Right lobe of liver (tissue), 4 donors: ENCODE measurements around the gene PAPOLB.

Experiments used
- POLR2A ChIP-seq: fragments of 450-650 bp; IDR thresholded peaks from one replicate; pipeline ENCODE4 v1.6.1; 2017; ENCODE audit warnings: antibody characterized with exemption, mild to moderate bottlenecking
- TF ChIP-seq, protein P1 (sequence below), 4 donors: fragments of 200-600 bp in 3 of 4; fragments of 450-650 bp in 1 of 4; IDR thresholded peaks; one replicate each; pipeline versions ENCODE4 v1.5.1 to v1.8.0; 2016 to 2022; ENCODE audit warnings: antibody characterized with exemption in 4 of 4, mild to moderate bottlenecking in 2 of 4
- donor health status: DM: no; HTN: no; CAD: no.
- donor health status: DM: no; HTN: no; CAD: no.
- donor health status: DM: no; HTN: yes; CAD: no.

DNA sequence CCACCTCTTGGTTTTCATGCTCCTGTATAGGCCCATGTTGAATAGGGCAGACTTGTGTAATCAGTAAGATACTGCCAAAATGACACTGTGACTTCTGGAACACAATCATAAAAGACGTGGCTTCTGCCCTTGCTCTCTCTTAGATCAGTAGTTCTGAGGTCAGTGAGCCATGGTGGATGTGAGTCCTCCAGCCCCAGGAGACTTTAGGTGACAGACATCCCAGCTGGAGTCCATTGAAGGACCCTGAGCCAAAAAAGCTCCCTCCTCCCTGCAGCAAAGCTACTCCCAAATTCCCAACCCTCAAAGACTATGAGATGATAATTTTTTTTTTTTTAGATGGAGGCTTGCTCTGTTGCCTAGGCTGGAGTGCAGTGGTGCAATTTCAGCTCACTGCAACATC, 24.8 kb upstream of the PAPOLB start:
- TF ChIP-seq, protein P1, sequence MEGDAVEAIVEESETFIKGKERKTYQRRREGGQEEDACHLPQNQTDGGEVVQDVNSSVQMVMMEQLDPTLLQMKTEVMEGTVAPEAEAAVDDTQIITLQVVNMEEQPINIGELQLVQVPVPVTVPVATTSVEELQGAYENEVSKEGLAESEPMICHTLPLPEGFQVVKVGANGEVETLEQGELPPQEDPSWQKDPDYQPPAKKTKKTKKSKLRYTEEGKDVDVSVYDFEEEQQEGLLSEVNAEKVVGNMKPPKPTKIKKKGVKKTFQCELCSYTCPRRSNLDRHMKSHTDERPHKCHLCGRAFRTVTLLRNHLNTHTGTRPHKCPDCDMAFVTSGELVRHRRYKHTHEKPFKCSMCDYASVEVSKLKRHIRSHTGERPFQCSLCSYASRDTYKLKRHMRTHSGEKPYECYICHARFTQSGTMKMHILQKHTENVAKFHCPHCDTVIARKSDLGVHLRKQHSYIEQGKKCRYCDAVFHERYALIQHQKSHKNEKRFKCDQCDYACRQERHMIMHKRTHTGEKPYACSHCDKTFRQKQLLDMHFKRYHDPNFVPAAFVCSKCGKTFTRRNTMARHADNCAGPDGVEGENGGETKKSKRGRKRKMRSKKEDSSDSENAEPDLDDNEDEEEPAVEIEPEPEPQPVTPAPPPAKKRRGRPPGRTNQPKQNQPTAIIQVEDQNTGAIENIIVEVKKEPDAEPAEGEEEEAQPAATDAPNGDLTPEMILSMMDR (IDR thresholded peaks at IDR 0.05): no peak
- TF ChIP-seq POLR2A: no peak
